NCI-H1417 (cell line): ENCODE measurements around the gene OPRM1.

Experiments
- DNase-seq, 3 experiments: peaks; one replicate each; lab custom pipeline; 2025; lab: John Stamatoyannopoulos, UW

The OPRM1 gene

GRCh38 chr6:154206141-154206540, 167.1 kb downstream of the OPRM1 start:
- DNase-seq, result no peak

- DNase-seq, result no peak
Observed at GRCh38 chr6:154206996-154207395, 168.0 kb downstream of the OPRM1 start.

GRCh38 chr6:154209555-154209954, 170.5 kb downstream of the OPRM1 start:
- DNase-seq, result no peak

- DNase-seq, result no peak
Observed at GRCh38 chr6:154210678-154211077, 171.6 kb downstream of the OPRM1 start.

- no peak for DNase-seq
Observed at GRCh38 chr6:154213782-154214181, 174.7 kb downstream of the OPRM1 start.

GRCh38 chr6:154218301-154218700, 179.3 kb downstream of the OPRM1 start:
- no peak for DNase-seq

- no peak for DNase-seq
Observed at GRCh38 chr6:154218787-154219186, 179.7 kb downstream of the OPRM1 start.

- no peak for DNase-seq
Observed at GRCh38 chr6:154219250-154219649, 180.2 kb downstream of the OPRM1 start.

- no peak for DNase-seq
Observed at GRCh38 chr6:154222716-154223115, 183.7 kb downstream of the OPRM1 start.

- DNase-seq, result no peak
Observed at GRCh38 chr6:154223296-154223695, 184.3 kb downstream of the OPRM1 start.

- no peak for DNase-seq
Observed at GRCh38 chr6:154226461-154226860, 187.4 kb downstream of the OPRM1 start.

GRCh38 chr6:154227862-154228520, 189.0 kb downstream of the OPRM1 start:
- no peak for DNase-seq

- DNase-seq, result no peak
Observed at GRCh38 chr6:154228521-154228905, 189.5 kb downstream of the OPRM1 start.

GRCh38 chr6:154229786-154230185, 190.7 kb downstream of the OPRM1 start:
- no peak for DNase-seq

- DNase-seq, result no peak
Observed at GRCh38 chr6:154230393-154230792, 191.4 kb downstream of the OPRM1 start.

GRCh38 chr6:154230910-154231595, 192.0 kb downstream of the OPRM1 start:
- DNase-seq, result no peak

GRCh38 chr6:154232013-154232910, 193.2 kb downstream of the OPRM1 start:
- no peak for DNase-seq

GRCh38 chr6:154233383-154233782, 194.3 kb downstream of the OPRM1 start:
- no peak for DNase-seq

- no peak for DNase-seq
Observed at GRCh38 chr6:154234019-154234772, 195.2 kb downstream of the OPRM1 start.

GRCh38 chr6:154236646-154237301, 197.7 kb downstream of the OPRM1 start:
- no peak for DNase-seq

GRCh38 chr6:154238831-154239230, 199.8 kb downstream of the OPRM1 start:
- DNase-seq, result no peak

GRCh38 chr6:154239392-154239791, 200.4 kb downstream of the OPRM1 start:
- no peak for DNase-seq
